Stimulated activated CD8-positive, alpha-beta memory T cell treated with anti-CD3 and anti-CD28 coated beads, Interleukin-4, amount 100 ng/mL, for 1 hour (primary cell): ENCODE measurements around the gene ALKAL2.
"Not testable (repeated sequence)": the region's sequence is repeated elsewhere in the genome, so short reads cannot be mapped to it uniquely, and the experiment has no call there.

Source experiments
- DNase-seq, 2 donors: peaks; one replicate each; pipeline ENCODE4 v3.0.0-alpha.2; 2020; ENCODE audit warnings: low read depth in 2 of 2, low spot score in 1 of 2

The ALKAL2 gene, protein sequence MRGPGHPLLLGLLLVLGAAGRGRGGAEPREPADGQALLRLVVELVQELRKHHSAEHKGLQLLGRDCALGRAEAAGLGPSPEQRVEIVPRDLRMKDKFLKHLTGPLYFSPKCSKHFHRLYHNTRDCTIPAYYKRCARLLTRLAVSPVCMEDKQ

GRCh38 chr2:287911-288757 lies at the start of gene ALKAL2:
ALKAL2 (minus strand) TSS chr2:288091; CDS start chr2:287835, 256 bp downstream.
- DNase-seq: no peak

DNA sequence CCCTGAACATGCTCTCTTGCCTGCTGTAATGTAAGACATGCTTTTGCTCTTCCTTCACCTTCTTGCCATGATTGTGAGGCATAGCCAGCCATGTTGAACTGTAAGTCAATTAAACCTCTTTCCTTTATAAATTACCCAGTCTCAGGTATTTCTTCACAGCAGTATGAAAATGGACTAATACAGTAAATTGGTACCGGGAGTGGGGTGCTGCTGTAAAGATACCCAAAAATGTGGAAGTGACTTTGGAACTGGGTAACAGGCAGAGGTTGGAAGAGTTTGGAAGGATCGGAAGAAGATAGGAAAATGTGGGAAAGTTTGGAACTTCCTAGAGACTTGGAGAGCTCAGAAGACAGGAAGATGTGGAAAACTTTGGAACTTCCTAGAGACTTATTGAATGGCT lies 49.1 kb upstream of the ALKAL2 start:
- DNase-seq: not testable (repeated sequence)

DNA sequence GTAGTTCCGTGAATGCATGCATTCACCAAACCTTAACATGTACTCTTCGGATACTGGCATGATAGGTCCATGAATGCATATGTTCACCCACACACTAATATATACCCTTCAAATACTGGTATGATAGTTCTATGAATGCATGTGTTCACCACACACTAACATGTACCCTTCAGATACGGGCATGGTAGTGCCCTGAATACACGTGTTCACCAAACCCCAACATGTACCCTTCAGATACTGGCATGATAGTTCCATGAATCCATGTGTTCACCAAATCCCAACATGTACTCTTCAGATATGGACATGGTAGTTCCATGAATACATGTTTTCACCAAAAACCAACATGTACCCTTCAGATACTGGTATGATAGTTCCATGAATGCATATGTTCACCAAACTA lies 48.5 kb upstream of the ALKAL2 start:
- DNase-seq: no peak

GRCh38 chr2:332592-332991 lies 44.7 kb upstream of the ALKAL2 start:
- DNase-seq: no peak

DNA sequence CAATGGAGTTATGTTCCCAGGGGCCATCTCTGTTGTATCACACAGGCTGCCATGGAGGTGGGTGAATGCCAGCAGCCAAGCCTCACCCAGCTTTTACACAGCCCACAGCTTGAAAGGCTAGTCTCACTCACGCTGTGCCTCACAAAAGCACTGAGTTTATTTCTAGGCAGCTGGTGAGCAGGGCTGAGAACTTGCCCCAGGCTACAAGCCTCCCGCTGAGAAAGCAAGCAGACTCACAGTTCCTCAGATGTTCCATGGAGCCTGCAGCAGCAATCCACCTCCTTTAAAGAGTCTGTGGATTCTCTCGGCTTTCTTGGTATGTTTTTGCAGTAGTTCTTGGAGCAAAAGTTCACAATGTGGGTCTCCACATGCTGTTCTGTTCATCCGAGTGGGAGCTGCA lies 40.9 kb upstream of the ALKAL2 start:
- DNase-seq: no peak

GRCh38 chr2:323035-323434 lies 35.1 kb upstream of the ALKAL2 start:
- no peak for DNase-seq

DNA sequence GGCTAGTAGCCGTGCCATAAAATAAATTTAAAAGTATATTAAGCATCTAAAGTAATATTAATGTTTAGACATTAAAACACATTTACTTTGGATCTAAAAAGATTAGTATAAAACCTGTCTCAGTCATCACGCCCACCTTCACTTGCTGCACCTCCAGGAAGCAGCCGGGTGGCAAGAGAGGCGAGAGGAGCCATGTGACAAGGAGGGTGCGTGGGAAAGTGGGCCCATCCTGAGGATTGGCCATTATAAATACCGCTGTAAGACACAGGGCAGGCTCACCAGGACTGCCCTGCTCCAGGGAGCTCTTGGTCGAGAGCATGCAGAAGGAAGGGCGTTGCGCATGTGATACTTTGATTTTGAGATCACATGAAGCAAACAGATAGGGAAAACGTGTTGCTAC lies 34.4 kb upstream of the ALKAL2 start:
- DNase-seq: no peak

GRCh38 chr2:320561-320960 lies 32.7 kb upstream of the ALKAL2 start:
- no peak for DNase-seq

DNA sequence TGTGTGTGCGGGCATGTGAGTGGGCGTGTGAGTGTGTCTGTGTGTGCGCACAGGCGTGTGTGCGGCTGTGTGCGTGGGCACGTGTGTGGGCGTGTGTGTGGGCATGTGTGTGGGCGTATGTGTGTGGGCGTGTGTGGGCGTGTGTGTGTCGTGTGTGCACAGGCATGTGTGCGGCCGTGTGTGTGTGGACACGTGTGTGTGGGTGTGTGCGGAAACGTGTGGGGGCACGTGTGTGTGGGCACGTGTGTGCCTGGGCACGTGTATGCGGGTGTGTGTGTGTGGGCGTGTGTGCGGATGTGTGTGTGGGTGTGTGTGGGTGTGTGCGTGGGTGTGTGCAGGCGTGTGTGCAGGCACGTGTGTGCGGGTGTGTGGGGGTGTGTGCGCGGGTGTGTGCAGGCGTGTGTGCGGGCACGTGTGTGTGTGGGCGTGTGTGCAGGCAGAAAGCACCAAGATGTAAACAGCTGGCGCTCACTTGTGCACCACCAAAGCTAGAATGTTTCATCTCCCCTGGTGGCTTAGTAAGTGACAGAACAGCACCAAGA lies 31.2 kb upstream of the ALKAL2 start:
- DNase-seq: no peak

DNA sequence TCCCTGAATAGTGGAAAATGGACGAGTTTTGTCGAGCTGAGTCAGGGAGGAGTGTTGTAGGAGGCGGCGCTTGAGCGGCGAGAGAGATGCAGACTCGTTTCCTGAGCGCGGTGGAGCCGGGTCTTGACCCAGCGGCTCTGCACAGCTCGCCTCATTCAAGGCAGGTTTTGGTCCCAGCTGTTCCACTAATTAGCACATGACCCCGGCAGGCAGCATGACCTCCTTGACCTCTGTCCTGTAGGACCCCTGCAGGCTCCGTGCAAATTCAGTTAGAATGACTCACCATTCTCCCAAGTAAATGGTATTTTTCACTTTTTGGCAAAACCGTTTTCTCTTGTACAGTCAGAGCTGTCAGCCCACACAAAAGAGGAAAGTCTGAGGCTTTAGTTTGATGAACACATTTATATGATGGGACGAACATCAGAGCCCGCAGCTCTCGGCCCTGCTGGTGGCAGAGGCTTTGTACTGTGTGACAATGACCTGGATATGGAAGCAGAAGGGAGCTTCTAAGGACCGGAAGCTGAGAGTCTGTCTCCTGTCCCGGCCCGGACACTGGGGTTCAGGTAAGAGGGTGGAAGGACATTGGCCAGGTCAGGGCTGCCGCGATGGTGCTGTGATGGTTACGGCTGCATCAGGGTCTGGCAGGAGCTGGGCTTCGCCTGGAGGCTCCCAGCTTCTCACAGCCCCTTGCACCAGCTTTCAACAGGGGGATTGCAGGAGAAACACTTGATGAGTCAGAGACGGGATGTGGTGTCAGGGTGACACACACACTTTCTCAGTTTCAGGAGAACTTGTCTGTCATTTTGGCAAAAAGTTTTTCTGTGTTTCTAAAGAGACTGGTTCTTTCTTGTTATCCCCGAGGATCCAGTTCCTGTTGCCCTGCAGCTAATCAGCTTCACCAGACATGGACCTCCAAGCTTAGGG lies 29.9 kb upstream of the ALKAL2 start:
- DNase-seq: no peak

DNA sequence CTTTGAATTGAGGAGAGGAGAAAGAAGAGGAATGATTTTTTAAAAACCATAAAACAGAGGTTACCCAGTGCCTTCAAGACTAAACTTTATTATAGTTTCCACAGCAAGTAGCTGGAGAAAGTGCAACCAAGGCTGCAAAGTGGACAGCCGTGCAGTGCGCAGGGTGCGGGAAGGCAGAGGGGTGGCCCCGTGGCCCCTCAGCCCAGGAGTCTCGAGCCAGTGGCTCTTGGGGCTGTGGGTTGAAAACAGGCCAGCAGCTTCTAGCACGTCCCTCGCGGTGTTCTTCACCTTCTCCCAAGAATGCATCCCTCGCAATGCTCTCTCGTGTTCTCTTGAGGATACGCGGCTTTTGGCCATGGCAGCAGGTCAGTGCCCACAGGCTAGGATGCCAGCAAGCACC lies 28.5 kb upstream of the ALKAL2 start:
- no peak for DNase-seq

GRCh38 chr2:315925-316324 lies 28.0 kb upstream of the ALKAL2 start:
- DNase-seq: not testable (repeated sequence)

DNA sequence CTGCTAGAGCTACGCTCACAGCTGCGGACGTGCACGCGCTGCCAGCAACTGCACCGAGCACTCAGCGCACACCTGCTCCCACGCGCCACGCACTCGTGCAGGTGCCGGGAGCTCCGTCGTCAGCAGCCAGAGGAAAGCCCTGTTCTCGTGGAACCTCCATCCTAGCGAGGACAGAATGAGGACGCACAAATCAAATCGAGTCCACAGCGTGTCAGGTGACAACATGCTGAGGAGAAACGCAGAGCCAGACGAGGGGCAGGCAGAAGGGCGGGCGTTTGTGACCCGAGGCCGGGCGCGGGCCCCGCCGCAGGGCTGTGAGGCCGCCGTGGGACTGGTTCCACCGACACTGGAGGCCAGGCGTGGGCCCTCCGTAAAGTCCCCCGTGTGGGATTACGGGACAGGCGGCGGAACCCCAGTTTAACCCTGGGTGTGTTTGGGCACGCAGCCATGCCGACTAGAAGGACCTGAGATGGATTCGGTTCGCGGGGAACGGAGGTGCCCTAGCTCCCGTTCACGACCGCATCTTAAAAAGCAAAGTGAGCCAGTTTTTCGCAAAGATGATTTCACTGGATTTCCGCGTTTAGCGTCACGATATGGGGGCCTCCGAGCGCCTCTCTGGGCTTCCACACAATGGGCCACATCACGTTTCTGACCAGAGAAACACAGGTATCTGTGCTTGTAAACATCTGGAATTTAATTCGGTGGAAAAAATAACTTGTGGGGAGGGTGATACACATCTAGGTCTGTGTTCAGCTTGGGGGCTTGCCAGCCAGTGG lies 26.9 kb upstream of the ALKAL2 start:
- DNase-seq: no peak

- DNase-seq: no peak
Observed at GRCh38 chr2:313991-314390, 26.1 kb upstream of the ALKAL2 start.

DNA sequence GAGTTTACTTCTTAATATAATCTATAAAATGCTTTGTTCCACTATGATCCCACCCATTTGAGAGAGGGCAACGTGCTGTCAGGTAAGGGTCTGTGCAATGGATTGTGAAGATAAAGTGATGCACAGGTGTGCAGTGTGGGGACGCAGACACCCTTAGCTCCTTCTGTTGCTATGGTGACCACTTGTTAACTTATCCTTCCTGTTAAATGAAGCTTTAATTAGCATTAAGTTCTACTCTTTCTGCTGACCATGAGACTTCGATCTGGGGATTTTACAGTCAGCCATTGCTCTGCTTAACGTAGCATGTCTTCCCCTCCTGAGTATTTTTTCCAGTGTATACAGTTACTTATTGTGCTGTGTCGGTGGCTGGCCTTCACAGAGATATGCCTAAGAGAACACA lies 23.1 kb upstream of the ALKAL2 start:
- DNase-seq: no peak

GRCh38 chr2:309954-310510 lies 22.1 kb upstream of the ALKAL2 start:
- no peak for DNase-seq

- DNase-seq: no peak
Observed at GRCh38 chr2:309148-309953, 21.5 kb upstream of the ALKAL2 start.

GRCh38 chr2:305366-305765 lies 17.5 kb upstream of the ALKAL2 start:
- no peak for DNase-seq

- DNase-seq: no peak
Observed at GRCh38 chr2:296354-296753, 8.5 kb upstream of the ALKAL2 start.

GRCh38 chr2:295090-295489 lies 7.2 kb upstream of the ALKAL2 start:
- no peak for DNase-seq
